DND-41 (cell line): ENCODE data around the gene SMARCC1.

ENCODE experiments used
- ATAC-seq: fragments of 200-7000 bp; cut with Tn5 transposase; 3 replicates; pipeline ENCODE4 v1.9.1; 2021; ENCODE audit warnings: low read depth; ENCODE audit not compliant: insufficient read depth
- DNase-seq: peaks from one replicate; pipeline ENCODE4 v3.0.0-alpha.2; 2020
- H2AFZ ChIP-seq: 2 replicates; pipeline ENCODE4 v1.6.0; 2012; ENCODE audit warnings: low read depth, low read length
- H3K27ac ChIP-seq: 2 replicates; pipeline ENCODE4 v1.5.1; 2012; ENCODE audit warnings: low read length, inconsistent platforms
- H3K27me3 ChIP-seq: fragments of 200-600 bp; sonication (generic); 2 replicates; pipeline ENCODE4 v1.6.0; 2012; ENCODE audit warnings: low read length, mild to moderate bottlenecking, inconsistent platforms; ENCODE audit not compliant: insufficient read depth, poor library complexity
- H3K36me3 ChIP-seq: 2 replicates; pipeline ENCODE4 v1.5.1; 2012; ENCODE audit warnings: low read length, inconsistent platforms; ENCODE audit not compliant: insufficient read depth
- H3K4me1 ChIP-seq: 2 replicates; pipeline ENCODE4 v1.5.1; 2012; ENCODE audit warnings: mild to moderate bottlenecking, low read length; ENCODE audit not compliant: insufficient read depth
- H3K4me2 ChIP-seq: 2 replicates; pipeline ENCODE4 v1.6.0; 2012; ENCODE audit warnings: mild to moderate bottlenecking, moderate library complexity, low read length, inconsistent platforms; ENCODE audit not compliant: insufficient read depth
- H3K4me3 ChIP-seq, 2 experiments: fragments of 200-600 bp in 1 of 2; shearing (Covaris generic) in 1 of 2; 2 replicates each; pipeline ENCODE4 v1.5.1; 2012 to 2016; ENCODE audit warnings: inconsistent platforms in 2 of 2, low read length in 2 of 2, mild to moderate bottlenecking in 2 of 2, low read depth in 1 of 2, moderate library complexity in 1 of 2
- H3K79me2 ChIP-seq: 2 replicates; pipeline ENCODE4 v1.6.0; 2012; ENCODE audit warnings: low read length, inconsistent platforms; ENCODE audit not compliant: insufficient read depth
- H3K9ac ChIP-seq: 2 replicates; pipeline ENCODE4 v1.6.0; 2012; ENCODE audit warnings: low read depth, mild to moderate bottlenecking, inconsistent platforms, low read length, moderate library complexity
- H3K9me3 ChIP-seq: 2 replicates; pipeline ENCODE4 v1.5.1; 2012; ENCODE audit warnings: low read length, moderate library complexity, mild to moderate bottlenecking, inconsistent platforms; ENCODE audit not compliant: insufficient read depth, severe bottlenecking
- H4K20me1 ChIP-seq: 2 replicates; pipeline ENCODE4 v1.6.0; 2012; ENCODE audit warnings: low read length; ENCODE audit not compliant: insufficient read depth
- EZH2 ChIP-seq: IDR thresholded peaks from 3 replicates; pipeline ENCODE4 v1.6.1; 2012; ENCODE audit warnings: borderline replicate concordance, low read depth, mild to moderate bottlenecking, moderate library complexity, low read length, inconsistent platforms; ENCODE audit not compliant: severe bottlenecking
- TF ChIP-seq, protein P1 (sequence below): IDR thresholded peaks from 2 replicates; pipeline ENCODE4 v1.5.1; 2012; ENCODE audit warnings: borderline replicate concordance, low read length, moderate library complexity, mild to moderate bottlenecking; ENCODE audit not compliant: poor library complexity, severe bottlenecking; ENCODE audit errors: extremely low read depth

The SMARCC1 gene

DNA sequence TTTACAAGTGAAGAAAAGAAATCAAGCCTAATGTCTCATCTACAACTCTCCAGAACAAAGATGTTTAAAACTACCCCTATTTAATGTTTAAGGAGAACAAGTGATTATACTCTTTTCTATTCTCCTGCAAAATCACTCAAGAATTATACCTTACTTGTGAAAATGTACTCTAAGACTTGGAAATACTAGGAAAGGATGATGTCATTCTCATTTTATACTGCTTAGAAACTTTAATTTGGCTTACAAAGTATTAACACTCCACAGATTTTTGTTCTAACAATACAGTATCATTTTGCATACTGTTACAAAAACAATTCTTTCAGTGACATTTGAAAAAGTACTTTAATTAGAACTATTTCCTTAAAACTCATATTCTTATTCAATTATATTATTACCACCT, 89.5 kb downstream of the SMARCC1 start:
- H3K4me2 ChIP-seq: no peak overlapping the region

DNA sequence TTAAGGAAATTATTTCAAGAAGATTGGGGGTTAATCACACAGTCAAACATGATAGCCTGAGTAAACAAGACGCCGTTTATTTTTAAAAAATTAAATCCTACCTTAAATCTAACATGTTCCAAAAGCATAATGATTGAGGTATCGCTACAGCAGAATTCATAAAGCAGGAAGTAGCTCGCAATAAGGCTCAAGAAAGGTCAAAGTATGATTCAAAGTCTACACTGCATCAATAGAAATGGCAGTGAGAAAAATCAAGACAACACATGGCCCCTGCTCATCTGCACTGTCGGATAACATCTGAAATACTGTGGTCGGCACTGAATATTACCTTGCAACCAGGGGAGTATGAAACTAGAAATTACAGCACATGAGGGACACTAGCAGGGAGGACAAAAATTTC, 93.2 kb downstream of the SMARCC1 start:
- H3K4me2 ChIP-seq: no peak overlapping the region
- H2AFZ ChIP-seq: no peak overlapping the region
- H3K27ac ChIP-seq: no peak overlapping the region
- DNase-seq: no peak
- no peak for ATAC-seq
- TF ChIP-seq, protein P1, sequence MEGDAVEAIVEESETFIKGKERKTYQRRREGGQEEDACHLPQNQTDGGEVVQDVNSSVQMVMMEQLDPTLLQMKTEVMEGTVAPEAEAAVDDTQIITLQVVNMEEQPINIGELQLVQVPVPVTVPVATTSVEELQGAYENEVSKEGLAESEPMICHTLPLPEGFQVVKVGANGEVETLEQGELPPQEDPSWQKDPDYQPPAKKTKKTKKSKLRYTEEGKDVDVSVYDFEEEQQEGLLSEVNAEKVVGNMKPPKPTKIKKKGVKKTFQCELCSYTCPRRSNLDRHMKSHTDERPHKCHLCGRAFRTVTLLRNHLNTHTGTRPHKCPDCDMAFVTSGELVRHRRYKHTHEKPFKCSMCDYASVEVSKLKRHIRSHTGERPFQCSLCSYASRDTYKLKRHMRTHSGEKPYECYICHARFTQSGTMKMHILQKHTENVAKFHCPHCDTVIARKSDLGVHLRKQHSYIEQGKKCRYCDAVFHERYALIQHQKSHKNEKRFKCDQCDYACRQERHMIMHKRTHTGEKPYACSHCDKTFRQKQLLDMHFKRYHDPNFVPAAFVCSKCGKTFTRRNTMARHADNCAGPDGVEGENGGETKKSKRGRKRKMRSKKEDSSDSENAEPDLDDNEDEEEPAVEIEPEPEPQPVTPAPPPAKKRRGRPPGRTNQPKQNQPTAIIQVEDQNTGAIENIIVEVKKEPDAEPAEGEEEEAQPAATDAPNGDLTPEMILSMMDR: no peak
- TF ChIP-seq EZH2: no peak
- no peak overlapping the region for H3K9ac ChIP-seq
- no peaks in the 10 kb centered on the region for H3K9me3 ChIP-seq
- peaks cover 3% of the 10 kb centered on the region; the same call in 1 of the 2 replicates for H3K79me2 ChIP-seq
- H3K4me1 ChIP-seq: no peaks in the 10 kb centered on the region
- H3K4me3 ChIP-seq: no peak overlapping the region
- H4K20me1 ChIP-seq: no peaks in the 10 kb centered on the region
- H3K27me3 ChIP-seq: no peaks in the 10 kb centered on the region
- peaks cover 93% of the 10 kb centered on the region for H3K36me3 ChIP-seq

More for the DNA sequence above, 89.5 kb downstream of the SMARCC1 start:
- no peaks in the 10 kb centered on the region for H4K20me1 ChIP-seq
- peaks cover 90% of the 10 kb centered on the region for H3K36me3 ChIP-seq
- no peak for ATAC-seq
- no peaks in the 10 kb centered on the region for H3K27me3 ChIP-seq
- no peak overlapping the region for H3K27ac ChIP-seq
- H3K4me1 ChIP-seq: no peaks in the 10 kb centered on the region
- TF ChIP-seq, protein P1: no peak
- TF ChIP-seq EZH2: no peak
- H3K4me3 ChIP-seq: no peak overlapping the region
- H3K79me2 ChIP-seq: no peaks in the 10 kb centered on the region; the same call in 1 of the 2 replicates
- no peak for DNase-seq
- H3K9ac ChIP-seq: no peak overlapping the region
- H3K9me3 ChIP-seq: no peaks in the 10 kb centered on the region
- no peak overlapping the region for H2AFZ ChIP-seq

DNA sequence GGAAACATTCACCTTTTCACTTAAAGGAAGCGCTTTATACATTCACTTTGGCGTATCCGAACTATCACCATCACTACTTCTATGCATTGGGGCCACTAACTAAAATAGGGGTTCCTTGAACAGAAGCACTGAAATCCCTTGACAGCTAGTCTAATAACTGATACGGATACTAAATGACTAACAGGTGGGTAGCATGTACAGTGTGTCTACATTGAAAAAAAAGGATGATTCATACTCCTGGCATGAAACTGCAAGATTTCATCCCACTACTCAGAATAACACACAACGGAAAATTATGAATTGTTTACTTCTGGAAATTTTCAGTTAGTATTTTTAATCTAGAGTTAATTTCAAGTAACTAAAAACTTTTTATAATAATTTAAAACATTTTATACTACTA, 96.7 kb downstream of the SMARCC1 start:
- H3K27me3 ChIP-seq: no peaks in the 10 kb centered on the region
- TF ChIP-seq, protein P1: no peak
- no peak for TF ChIP-seq EZH2
- no peak overlapping the region for H3K4me2 ChIP-seq
- H4K20me1 ChIP-seq: no peaks in the 10 kb centered on the region
- H3K4me3 ChIP-seq: no peak overlapping the region
- DNase-seq (no peak), ATAC-seq (no peak)
- H3K9me3 ChIP-seq: no peaks in the 10 kb centered on the region
- H3K27ac ChIP-seq: no peak overlapping the region
- peaks cover 6% of the 10 kb centered on the region; the same call in 1 of the 2 replicates for H3K79me2 ChIP-seq
- no peak overlapping the region for H2AFZ ChIP-seq
- no peak overlapping the region for H3K9ac ChIP-seq
- peaks cover 84% of the 10 kb centered on the region for H3K36me3 ChIP-seq
- no peaks in the 10 kb centered on the region for H3K4me1 ChIP-seq

DNA sequence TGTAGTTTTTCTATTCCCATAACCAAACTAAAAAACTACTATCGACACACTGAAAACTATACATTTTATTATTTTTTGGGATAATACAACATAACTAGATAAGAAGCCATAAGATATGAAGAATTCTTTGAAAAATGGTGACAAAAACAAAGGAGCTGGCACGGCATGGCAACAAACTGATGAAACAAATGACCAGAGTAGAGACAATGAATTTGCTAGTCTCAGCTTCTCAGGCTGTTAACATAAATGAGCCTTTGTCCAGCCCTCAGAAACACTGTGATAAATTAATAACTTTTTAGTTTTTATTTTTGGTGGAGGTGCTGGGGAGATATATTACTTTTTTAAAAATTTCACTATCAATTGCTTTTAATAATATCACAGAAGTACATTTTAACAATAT, 100.7 kb downstream of the SMARCC1 start:
- Histone ChIP-seq H3K27me3 (no peaks in the 10 kb centered on the region), H3K79me2 (peaks cover 6% of the 10 kb centered on the region; the same call in 1 of the 2 replicates), H3K36me3 (peaks cover 85% of the 10 kb centered on the region), H3K27ac (no peak overlapping the region), H3K4me3 (no peak overlapping the region), H2AFZ (no peak overlapping the region), H4K20me1 (no peaks in the 10 kb centered on the region), H3K9me3 (no peaks in the 10 kb centered on the region), H3K4me1 (no peaks in the 10 kb centered on the region), H3K4me2 (no peak overlapping the region), H3K9ac (no peak overlapping the region)
- no peak for ATAC-seq
- TF ChIP-seq, protein P1: no peak
- TF ChIP-seq EZH2: no peak
- DNase-seq: no peak
